BLaER1 (cell line): ENCODE data around the gene GOSR1.
"Not testable (repeated sequence)": the region's sequence is repeated elsewhere in the genome, so short reads cannot be mapped to it uniquely, and the experiment has no call there.

Source experiments
- H3K27ac ChIP-seq: shearing (Covaris generic); formaldehyde crosslinking; 2 replicates; pipeline ENCODE4 v1.8.1; 2022
- H3K27me3 ChIP-seq: shearing (Covaris generic); formaldehyde crosslinking; 2 replicates; pipeline ENCODE4 v1.8.1; 2022
- H3K36me3 ChIP-seq: shearing (Covaris generic); formaldehyde crosslinking; 2 replicates; pipeline ENCODE4 v1.8.1; 2022
- H3K4me1 ChIP-seq: shearing (Covaris generic); formaldehyde crosslinking; 2 replicates; pipeline ENCODE4 v1.8.1; 2022
- H3K4me2 ChIP-seq: shearing (Covaris generic); formaldehyde crosslinking; 2 replicates; pipeline ENCODE4 v1.8.1; 2022
- H3K4me3 ChIP-seq: shearing (Covaris generic); formaldehyde crosslinking; 2 replicates; pipeline ENCODE4 v1.8.1; 2022
- H3K9ac ChIP-seq: shearing (Covaris generic); formaldehyde crosslinking; 2 replicates; pipeline ENCODE4 v1.8.1; 2022
- H3K9me3 ChIP-seq: shearing (Covaris generic); formaldehyde crosslinking; 2 replicates; pipeline ENCODE4 v1.8.1; 2022
- H4K20me1 ChIP-seq: shearing (Covaris generic); formaldehyde crosslinking; 2 replicates; pipeline ENCODE4 v1.8.1; 2022
- Cebpa-rat ChIP-seq: shearing (Covaris generic); IDR thresholded peaks from 2 replicates; pipeline ENCODE4 v1.8.1; 2022

Gene GOSR1

GRCh38 chr17:30458371-30458770, 18.8 kb upstream of the GOSR1 start:
- H3K4me3 ChIP-seq, result no peak overlapping the region
- no peak overlapping the region for H3K4me2 ChIP-seq
- no peaks in the 10 kb centered on the region for H4K20me1 ChIP-seq
- no peaks in the 10 kb centered on the region for H3K27me3 ChIP-seq
- no peak overlapping the region for H3K9ac ChIP-seq
- H3K4me1 ChIP-seq, result no peaks in the 10 kb centered on the region
- H3K9me3 ChIP-seq, result peaks cover 15% of the 10 kb centered on the region
- H3K27ac ChIP-seq, result no peak overlapping the region
- no peak for TF ChIP-seq Cebpa-rat
- peaks cover 65% of the 10 kb centered on the region for H3K36me3 ChIP-seq

GRCh38 chr17:30458797-30459413, 18.3 kb upstream of the GOSR1 start:
- H3K4me1 ChIP-seq, H3K4me2 ChIP-seq, H3K27me3 ChIP-seq, H3K4me3 ChIP-seq, H3K9me3 ChIP-seq, H4K20me1 ChIP-seq, H3K27ac ChIP-seq, H3K9ac ChIP-seq: not testable (repeated sequence)
- H3K36me3 ChIP-seq, result peaks cover 60% of the 10 kb centered on the region

GRCh38 chr17:30468465-30468864, 8.7 kb upstream of the GOSR1 start:
- Histone ChIP-seq H3K9me3 (no peaks in the 10 kb centered on the region), H3K27ac (no peak overlapping the region)
- TF ChIP-seq Cebpa-rat, result no peak

GRCh38 chr17:30472238-30472890, 4.8 kb upstream of the GOSR1 start:
- no peak for TF ChIP-seq Cebpa-rat
- no peaks in the 10 kb centered on the region for H4K20me1 ChIP-seq
- H3K36me3 ChIP-seq, result no peaks in the 10 kb centered on the region
- H3K27ac ChIP-seq, result no peak overlapping the region
- H3K9ac ChIP-seq, result no peak overlapping the region
- H3K4me2 ChIP-seq, result no peak overlapping the region
- peaks cover 6% of the 10 kb centered on the region; the same call in 1 of the 2 replicates for H3K4me1 ChIP-seq
- no peaks in the 10 kb centered on the region for H3K9me3 ChIP-seq
- H3K4me3 ChIP-seq, result no peak overlapping the region
- H3K27me3 ChIP-seq, result no peaks in the 10 kb centered on the region

More at GRCh38 chr17:30468465-30468864, 8.7 kb upstream of the GOSR1 start:
- H3K36me3 ChIP-seq, result peaks cover 6% of the 10 kb centered on the region; the same call in 1 of the 2 replicates
- no peak overlapping the region for H3K4me3 ChIP-seq
- no peaks in the 10 kb centered on the region for H3K4me1 ChIP-seq
- H3K9ac ChIP-seq, result no peak overlapping the region
- H3K27me3 ChIP-seq, result no peaks in the 10 kb centered on the region
- no peak overlapping the region for H3K4me2 ChIP-seq
- no peaks in the 10 kb centered on the region for H4K20me1 ChIP-seq

- TF ChIP-seq Cebpa-rat, result no peak
- peaks cover 14% of the 10 kb centered on the region for H3K36me3 ChIP-seq
- H4K20me1 ChIP-seq, result 0 out of 2 replicates have a peak, but pooled peaks cover 15% of the 10 kb centered on the region
- H3K9me3 ChIP-seq, result no peaks in the 10 kb centered on the region
- H3K9ac ChIP-seq, result no peak overlapping the region
- no peaks in the 10 kb centered on the region for H3K27me3 ChIP-seq
- H3K4me3 ChIP-seq, result no peak overlapping the region
- no peak overlapping the region for H3K27ac ChIP-seq
- no peak overlapping the region for H3K4me2 ChIP-seq
- peaks cover 18% of the 10 kb centered on the region for H3K4me1 ChIP-seq
These were observed 2.0 kb upstream of the GOSR1 start for GRCh38 chr17:30475206-30475605.

DNA sequence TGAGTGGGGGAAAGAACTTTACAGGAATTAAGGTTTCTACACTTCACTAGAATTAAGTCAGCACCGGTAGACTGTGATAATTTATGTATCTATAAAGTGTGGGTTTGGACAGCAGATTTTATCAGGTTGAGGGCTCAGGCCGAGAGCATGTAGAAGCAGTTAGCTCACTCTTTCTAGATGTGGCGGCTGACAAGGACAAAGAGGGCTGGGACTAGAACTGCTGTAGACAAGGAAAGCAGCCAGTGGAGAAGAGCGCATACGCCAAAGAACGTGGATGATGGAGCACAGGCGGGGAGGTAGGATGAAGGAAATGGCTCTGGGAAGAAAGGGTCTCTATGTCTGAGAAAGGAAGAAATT, 504 bp upstream of the GOSR1 start:
- no peaks in the 10 kb centered on the region for H3K27me3 ChIP-seq
- H3K9ac ChIP-seq, result peak overlapping the region; percentile 97
- peak overlapping the region; percentile 96 for H3K27ac ChIP-seq
- H4K20me1 ChIP-seq, result 0 out of 2 replicates have a peak, but pooled peaks cover 27% of the 10 kb centered on the region
- peaks cover 29% of the 10 kb centered on the region for H3K36me3 ChIP-seq
- H3K9me3 ChIP-seq, result no peaks in the 10 kb centered on the region
- H3K4me2 ChIP-seq, result peak overlapping the region; percentile 75
- H3K4me1 ChIP-seq, result peaks cover 18% of the 10 kb centered on the region
- TF ChIP-seq Cebpa-rat, result no peak
- peak overlapping the region; percentile 84 for H3K4me3 ChIP-seq

- H3K4me2 ChIP-seq, result peak overlapping the region; percentile 86
- H3K27me3 ChIP-seq, result no peaks in the 10 kb centered on the region
- peaks cover 32% of the 10 kb centered on the region; the same call in 1 of the 2 replicates for H4K20me1 ChIP-seq
- H3K9me3 ChIP-seq, result no peaks in the 10 kb centered on the region
- peak overlapping the region; percentile 96 for H3K27ac ChIP-seq
- no peak for TF ChIP-seq Cebpa-rat
- H3K4me1 ChIP-seq, result peaks cover 18% of the 10 kb centered on the region
- peaks cover 39% of the 10 kb centered on the region for H3K36me3 ChIP-seq
- H3K9ac ChIP-seq, result peak overlapping the region; percentile 97
- peak overlapping the region; percentile 84 for H3K4me3 ChIP-seq
These were observed 537 bp downstream of the GOSR1 start for GRCh38 chr17:30477774-30478115.

DNA sequence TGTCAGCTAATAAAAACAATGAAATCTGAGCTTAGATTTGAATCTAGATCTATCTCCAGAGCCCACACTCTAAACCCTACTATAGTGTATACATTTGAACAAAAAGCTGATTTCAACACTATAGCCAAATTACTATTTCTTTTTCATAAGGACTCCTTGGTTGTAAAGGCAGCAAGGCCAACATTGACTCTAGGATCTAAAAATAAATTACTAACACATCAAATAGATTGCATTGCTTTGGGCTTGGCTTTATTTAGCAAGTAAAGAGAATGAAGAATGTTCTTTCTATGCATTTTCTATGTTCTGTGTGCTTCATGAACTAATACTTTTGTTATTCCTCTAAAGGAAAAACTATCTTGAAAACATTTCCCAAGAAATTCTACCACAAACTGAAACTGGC, 5.3 kb downstream of the GOSR1 start:
- Histone ChIP-seq H3K4me2 (no peak overlapping the region), H3K4me3 (no peak overlapping the region), H4K20me1 (peaks cover 40% of the 10 kb centered on the region; the same call in 1 of the 2 replicates), H3K36me3 (peaks cover 82% of the 10 kb centered on the region), H3K27me3 (no peaks in the 10 kb centered on the region), H3K9me3 (no peaks in the 10 kb centered on the region), H3K27ac (no peak overlapping the region), H3K9ac (no peak overlapping the region), H3K4me1 (peaks cover 12% of the 10 kb centered on the region)
- TF ChIP-seq Cebpa-rat, result no peak

- Histone ChIP-seq H3K27ac (no peak overlapping the region), H3K4me2 (no peak overlapping the region), H3K27me3 (no peaks in the 10 kb centered on the region), H4K20me1 (peaks cover 40% of the 10 kb centered on the region; the same call in 1 of the 2 replicates), H3K36me3 (peaks cover 88% of the 10 kb centered on the region), H3K9me3 (no peaks in the 10 kb centered on the region), H3K4me1 (peaks cover 10% of the 10 kb centered on the region), H3K4me3 (no peak overlapping the region), H3K9ac (no peak overlapping the region)
- no peak for TF ChIP-seq Cebpa-rat
These were observed 6.0 kb downstream of the GOSR1 start for GRCh38 chr17:30483159-30483558.

- H4K20me1 ChIP-seq, result peaks cover 14% of the 10 kb centered on the region; the same call in 1 of the 2 replicates
- no peak overlapping the region for H3K27ac ChIP-seq
- H3K4me2 ChIP-seq, result no peak overlapping the region
- TF ChIP-seq Cebpa-rat, result no peak
- H3K9ac ChIP-seq, result no peak overlapping the region
- no peaks in the 10 kb centered on the region for H3K4me1 ChIP-seq
- H3K27me3 ChIP-seq, result no peaks in the 10 kb centered on the region
- no peak overlapping the region for H3K4me3 ChIP-seq
- H3K36me3 ChIP-seq, result peaks cover 96% of the 10 kb centered on the region
- H3K9me3 ChIP-seq, result no peaks in the 10 kb centered on the region
These were observed 16.6 kb downstream of the GOSR1 start for GRCh38 chr17:30493780-30494179.
